Trophoblast cell (in vitro differentiated cells and primary cell): ENCODE data around the gene WDR72.

Source experiments
- DNase-seq, 2 donors: peaks; one replicate each; pipeline ENCODE4 v3.0.0-alpha.2; 2016
- H2AFZ ChIP-seq: 2 replicates; pipeline ENCODE4 v1.6.1; 2013; ENCODE audit warnings: low read length, moderate library complexity, mild to moderate bottlenecking; ENCODE audit not compliant: insufficient read depth, poor library complexity
- H2AK5ac ChIP-seq: 2 replicates; pipeline ENCODE4 v1.6.1; 2013; ENCODE audit warnings: mild to moderate bottlenecking, low read length
- H2BK120ac ChIP-seq: 2 replicates; pipeline ENCODE4 v1.6.1; 2013; ENCODE audit warnings: low read length, mild to moderate bottlenecking, moderate library complexity; ENCODE audit not compliant: insufficient read depth, poor library complexity
- H2BK12ac ChIP-seq: 2 replicates; pipeline ENCODE4 v1.6.1; 2013; ENCODE audit warnings: mild to moderate bottlenecking, low read length, moderate library complexity
- H2BK5ac ChIP-seq: 2 replicates; pipeline ENCODE4 v1.6.1; 2013; ENCODE audit warnings: low read length, low read depth, moderate library complexity, mild to moderate bottlenecking; ENCODE audit not compliant: poor library complexity
- H3K14ac ChIP-seq: 2 replicates; pipeline ENCODE4 v1.6.1; 2013; ENCODE audit warnings: mild to moderate bottlenecking, low read length
- H3K18ac ChIP-seq: 2 replicates; pipeline ENCODE4 v1.6.1; 2013; ENCODE audit warnings: mild to moderate bottlenecking, low read length
- H3K23ac ChIP-seq: 2 replicates; pipeline ENCODE4 v1.6.1; 2013; ENCODE audit warnings: low read length
- H3K27ac ChIP-seq: 2 replicates; pipeline ENCODE4 v1.5.1; 2013; ENCODE audit warnings: low read depth, mild to moderate bottlenecking, inconsistent platforms, low read length, moderate library complexity
- H3K27me3 ChIP-seq: 2 replicates; pipeline ENCODE4 v1.6.1; 2013; ENCODE audit warnings: inconsistent platforms, mild to moderate bottlenecking, low read length, moderate library complexity; ENCODE audit not compliant: insufficient read depth
- H3K36me3 ChIP-seq, 2 experiments: 1 replicate in 1 of 2; 2 replicates in 1 of 2; pipeline ENCODE4 v1.6.1; 2013; ENCODE audit warnings: low read length in 2 of 2, mild to moderate bottlenecking in 2 of 2, moderate library complexity in 1 of 2; ENCODE audit not compliant: insufficient read depth in 2 of 2, control insufficient read depth in 1 of 2
- H3K4ac ChIP-seq: 2 replicates; pipeline ENCODE4 v1.6.1; 2013; ENCODE audit warnings: low read depth, mild to moderate bottlenecking, low read length, moderate library complexity
- H3K4me1 ChIP-seq, 2 experiments: 1 replicate in 1 of 2; 2 replicates in 1 of 2; pipeline ENCODE4 v1.6.1; 2013; ENCODE audit warnings: low read length in 2 of 2, mild to moderate bottlenecking in 2 of 2, moderate library complexity in 1 of 2; ENCODE audit not compliant: insufficient read depth in 2 of 2, control insufficient read depth in 1 of 2
- H3K4me2 ChIP-seq: 2 replicates; pipeline ENCODE4 v1.6.1; 2013; ENCODE audit warnings: inconsistent platforms, mild to moderate bottlenecking, low read length, moderate library complexity
- H3K4me3 ChIP-seq: 2 replicates; pipeline ENCODE4 v1.5.1; 2013; ENCODE audit warnings: mild to moderate bottlenecking, low read depth, low read length, inconsistent platforms
- H3K79me1 ChIP-seq: one replicate; pipeline ENCODE4 v1.6.1; 2013; ENCODE audit warnings: low read length
- H3K79me2 ChIP-seq: 2 replicates; pipeline ENCODE4 v1.6.1; 2013; ENCODE audit warnings: low read length, mild to moderate bottlenecking; ENCODE audit not compliant: control insufficient read depth, insufficient read depth, poor library complexity
- H3K9ac ChIP-seq: 2 replicates; pipeline ENCODE4 v1.6.1; 2013; ENCODE audit warnings: mild to moderate bottlenecking, low read length
- H3K9me3 ChIP-seq: 2 replicates; pipeline ENCODE4 v1.6.1; 2013; ENCODE audit warnings: low read depth, mild to moderate bottlenecking, control low read depth, inconsistent platforms, low read length; ENCODE audit not compliant: insufficient read depth
- H4K12ac ChIP-seq: 2 replicates; pipeline ENCODE4 v1.6.1; 2013; ENCODE audit warnings: low read depth, mild to moderate bottlenecking, low read length, moderate library complexity
- H4K8ac ChIP-seq: 2 replicates; pipeline ENCODE4 v1.6.1; 2013; ENCODE audit warnings: low read depth, mild to moderate bottlenecking, low read length, moderate library complexity
- H4K91ac ChIP-seq: one replicate; pipeline ENCODE4 v1.6.1; 2013; ENCODE audit warnings: low read depth, mild to moderate bottlenecking, low read length, moderate library complexity
- WGBS: extraction: QIAGEN DNeasy Blood & Tissue Kit; methylation state at CpG from one replicate; pipeline ENCODE4 v1.1.7; 2013; ENCODE audit warnings: missing lambda C conversion rate; ENCODE audit not compliant: insufficient read length, insufficient coverage; ENCODE audit errors: extremely low coverage; 5-methylcytosine and 5-hydroxymethylcytosine counted together

The WDR72 gene

GRCh38 chr15:53671545-53671944 is 87.9 kb downstream of the WDR72 start:
- no peak overlapping the region for H3K14ac ChIP-seq
- no peak overlapping the region for H2AK5ac ChIP-seq
- H3K79me1 ChIP-seq = no peaks in the 10 kb centered on the region
- H2BK12ac ChIP-seq = no peak overlapping the region
- H3K4ac ChIP-seq = no peak overlapping the region
- no peaks in the 10 kb centered on the region for H3K79me2 ChIP-seq
- H3K18ac ChIP-seq = no peak overlapping the region
- no CpG with 5 or more reads among the region's 4 CpGs for WGBS
- H2BK120ac ChIP-seq = no peak overlapping the region
- no peaks in the 10 kb centered on the region for H3K36me3 ChIP-seq
- H4K8ac ChIP-seq = no peak overlapping the region
- H3K4me1 ChIP-seq = no peaks in the 10 kb centered on the region
- no peak overlapping the region for H2AFZ ChIP-seq
- H3K4me2 ChIP-seq = no peak overlapping the region
- no peak overlapping the region for H3K27ac ChIP-seq
- no peak overlapping the region for H3K23ac ChIP-seq
- H4K12ac ChIP-seq = no peak overlapping the region
- no peak overlapping the region for H3K4me3 ChIP-seq
- no peak for DNase-seq
- no peaks in the 10 kb centered on the region for H3K27me3 ChIP-seq
- H4K91ac ChIP-seq = no peak overlapping the region
- H3K9ac ChIP-seq = no peak overlapping the region
- no peaks in the 10 kb centered on the region for H3K9me3 ChIP-seq
- no peak overlapping the region for H2BK5ac ChIP-seq

GRCh38 chr15:53670701-53671100 is 88.8 kb downstream of the WDR72 start:
- no peak overlapping the region for H3K27ac ChIP-seq
- H3K9ac ChIP-seq = no peak overlapping the region
- no peak overlapping the region for H3K4me2 ChIP-seq
- no peaks in the 10 kb centered on the region for H3K79me2 ChIP-seq
- no peak overlapping the region for H4K91ac ChIP-seq
- no peaks in the 10 kb centered on the region for H3K9me3 ChIP-seq
- no peak overlapping the region for H3K4me3 ChIP-seq
- no peak overlapping the region for H2BK5ac ChIP-seq
- no peak overlapping the region for H3K18ac ChIP-seq
- H3K14ac ChIP-seq = no peak overlapping the region
- no peak overlapping the region for H2BK12ac ChIP-seq
- H3K4me1 ChIP-seq = no peaks in the 10 kb centered on the region
- no peaks in the 10 kb centered on the region for H3K27me3 ChIP-seq
- no peak overlapping the region for H4K8ac ChIP-seq
- no peak for DNase-seq
- no peak overlapping the region for H3K23ac ChIP-seq
- H3K36me3 ChIP-seq = no peaks in the 10 kb centered on the region
- H2AFZ ChIP-seq = no peak overlapping the region
- H3K79me1 ChIP-seq = no peaks in the 10 kb centered on the region
- no peak overlapping the region for H2BK120ac ChIP-seq
- no peak overlapping the region for H3K4ac ChIP-seq
- no CpG with 5 or more reads among the region's 3 CpGs for WGBS
- no peak overlapping the region for H4K12ac ChIP-seq
- H2AK5ac ChIP-seq = no peak overlapping the region

- Histone ChIP-seq H3K4me2 (no peak overlapping the region), H3K4me1 (no peaks in the 10 kb centered on the region), H2AK5ac (no peak overlapping the region), H3K27me3 (no peaks in the 10 kb centered on the region), H3K18ac (no peak overlapping the region), H2BK120ac (no peak overlapping the region), H3K79me1 (no peaks in the 10 kb centered on the region), H4K91ac (no peak overlapping the region), H3K9me3 (no peaks in the 10 kb centered on the region), H3K23ac (no peak overlapping the region), H4K8ac (no peak overlapping the region), H2AFZ (no peak overlapping the region), H3K79me2 (no peaks in the 10 kb centered on the region), H4K12ac (no peak overlapping the region), H3K14ac (no peak overlapping the region), H3K4me3 (no peak overlapping the region), H2BK5ac (no peak overlapping the region), H3K27ac (no peak overlapping the region), H2BK12ac (no peak overlapping the region), H3K36me3 (no peaks in the 10 kb centered on the region), H3K9ac (no peak overlapping the region), H3K4ac (no peak overlapping the region)
- DNase-seq = no peak
- WGBS = no CpG with 5 or more reads among the region's 4 CpGs
Measured at GRCh38 chr15:53665930-53666329, 93.5 kb downstream of the WDR72 start.

- H4K91ac ChIP-seq = no peak overlapping the region
- no peak overlapping the region for H3K4me2 ChIP-seq
- no peak overlapping the region for H2BK5ac ChIP-seq
- H2AFZ ChIP-seq = no peak overlapping the region
- no peak overlapping the region for H2BK12ac ChIP-seq
- H3K36me3 ChIP-seq = no peaks in the 10 kb centered on the region
- no CpG with 5 or more reads among the region's 11 CpGs for WGBS
- no peak overlapping the region for H3K4ac ChIP-seq
- H3K79me1 ChIP-seq = no peaks in the 10 kb centered on the region
- H3K18ac ChIP-seq = no peak overlapping the region
- H3K27ac ChIP-seq = no peak overlapping the region
- H3K9me3 ChIP-seq = no peaks in the 10 kb centered on the region
- H4K8ac ChIP-seq = no peak overlapping the region
- H3K14ac ChIP-seq = no peak overlapping the region
- no peak overlapping the region for H3K9ac ChIP-seq
- H4K12ac ChIP-seq = no peak overlapping the region
- DNase-seq = no peak
- no peak overlapping the region for H2BK120ac ChIP-seq
- no peak overlapping the region for H3K23ac ChIP-seq
- H3K4me1 ChIP-seq = no peaks in the 10 kb centered on the region
- H3K27me3 ChIP-seq = no peaks in the 10 kb centered on the region
- H3K79me2 ChIP-seq = no peaks in the 10 kb centered on the region
- no peak overlapping the region for H3K4me3 ChIP-seq
- H2AK5ac ChIP-seq = no peak overlapping the region
Measured at GRCh38 chr15:53658827-53659555, 100.5 kb downstream of the WDR72 start.
